NOMO-1 (cell line): ENCODE data around the gene RNF103.
"Not testable (repeated sequence)": the region's sequence is repeated elsewhere in the genome, so short reads cannot be mapped to it uniquely, and the experiment has no call there.

Source experiments
- DNase-seq, 2 experiments: peaks; one replicate each; lab custom pipeline; 2025; ENCODE audit not compliant: unreplicated experiment in 2 of 2; lab: John Stamatoyannopoulos, UW

The RNF103 gene

GRCh38 chr2:86625096-86625495 lies 1.4 kb upstream of the RNF103 start:
- no peak for DNase-seq

GRCh38 chr2:86624267-86624547 lies 542 bp upstream of the RNF103 start:
- DNase-seq: no peak

- peak; percentile 35 to 73 for DNase-seq
Measured at GRCh38 chr2:86623043-86623493, 597 bp downstream of the RNF103 start.

GRCh38 chr2:86622519-86623042 lies 1.1 kb downstream of the RNF103 start:
- DNase-seq: peak in 1 of 2 experiments; percentile 35

GRCh38 chr2:86621280-86621943 lies 2.3 kb downstream of the RNF103 start:
- peak in 1 of 2 experiments; percentile 22 for DNase-seq

- DNase-seq: no peak
Measured at GRCh38 chr2:86617738-86618137, 5.9 kb downstream of the RNF103 start.

- no peak for DNase-seq
Measured at GRCh38 chr2:86617153-86617552, 6.5 kb downstream of the RNF103 start.

GRCh38 chr2:86616502-86616901 lies 7.2 kb downstream of the RNF103 start:
- no peak for DNase-seq

- DNase-seq: no peak
Measured at GRCh38 chr2:86615596-86615995, 8.1 kb downstream of the RNF103 start.

GRCh38 chr2:86613515-86613914 lies 10.2 kb downstream of the RNF103 start:
- no peak for DNase-seq

GRCh38 chr2:86610871-86611270 lies 12.8 kb downstream of the RNF103 start:
- no peak for DNase-seq

GRCh38 chr2:86608832-86609410 lies 14.7 kb downstream of the RNF103 start:
- no peak for DNase-seq

- DNase-seq: no peak
Measured at GRCh38 chr2:86603905-86604304, 19.8 kb downstream of the RNF103 start.

GRCh38 chr2:86598966-86599365 lies 24.7 kb downstream of the RNF103 start:
- DNase-seq: no peak

GRCh38 chr2:86596118-86596517 lies 27.5 kb downstream of the RNF103 start:
- no peak for DNase-seq

- no peak for DNase-seq
Measured at GRCh38 chr2:86593266-86593665, 30.4 kb downstream of the RNF103 start.

- DNase-seq: no peak
Measured at GRCh38 chr2:86592547-86593230, 31.0 kb downstream of the RNF103 start.

- not testable (repeated sequence) for DNase-seq
Measured at GRCh38 chr2:86589701-86590100, 34.0 kb downstream of the RNF103 start.

GRCh38 chr2:86584151-86584913 lies 39.3 kb downstream of the RNF103 start:
- peak in 1 of 2 experiments; percentile 36 for DNase-seq

- no peak for DNase-seq
Measured at GRCh38 chr2:86580560-86580959, 43.1 kb downstream of the RNF103 start.

GRCh38 chr2:86577817-86578456 lies 45.7 kb downstream of the RNF103 start:
- DNase-seq: peak in 1 of 2 experiments; percentile 21
